ENCODE results near the gene GTF2A1.

DNA sequence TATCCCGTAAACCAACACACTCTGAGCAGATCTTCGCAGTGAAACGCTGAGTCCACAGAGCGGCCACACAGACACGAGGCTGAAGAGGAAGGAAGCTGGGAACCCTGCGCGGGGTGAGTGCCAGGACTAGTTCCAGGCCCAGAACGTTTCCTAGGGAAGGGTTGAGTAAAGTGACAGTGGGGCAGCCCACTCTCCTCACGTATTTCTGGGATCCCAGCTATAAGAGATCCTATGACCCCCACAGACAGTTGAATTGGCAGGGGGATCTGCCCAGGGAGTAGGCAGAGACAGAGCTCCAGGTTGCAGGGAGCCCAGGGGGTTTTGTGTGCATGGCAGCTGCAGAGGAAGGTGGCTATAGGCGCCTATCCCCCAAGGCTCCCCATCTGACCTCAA is 51.1 kb downstream of the GTF2A1 start:
- TF ChIP-seq, protein P1, sequence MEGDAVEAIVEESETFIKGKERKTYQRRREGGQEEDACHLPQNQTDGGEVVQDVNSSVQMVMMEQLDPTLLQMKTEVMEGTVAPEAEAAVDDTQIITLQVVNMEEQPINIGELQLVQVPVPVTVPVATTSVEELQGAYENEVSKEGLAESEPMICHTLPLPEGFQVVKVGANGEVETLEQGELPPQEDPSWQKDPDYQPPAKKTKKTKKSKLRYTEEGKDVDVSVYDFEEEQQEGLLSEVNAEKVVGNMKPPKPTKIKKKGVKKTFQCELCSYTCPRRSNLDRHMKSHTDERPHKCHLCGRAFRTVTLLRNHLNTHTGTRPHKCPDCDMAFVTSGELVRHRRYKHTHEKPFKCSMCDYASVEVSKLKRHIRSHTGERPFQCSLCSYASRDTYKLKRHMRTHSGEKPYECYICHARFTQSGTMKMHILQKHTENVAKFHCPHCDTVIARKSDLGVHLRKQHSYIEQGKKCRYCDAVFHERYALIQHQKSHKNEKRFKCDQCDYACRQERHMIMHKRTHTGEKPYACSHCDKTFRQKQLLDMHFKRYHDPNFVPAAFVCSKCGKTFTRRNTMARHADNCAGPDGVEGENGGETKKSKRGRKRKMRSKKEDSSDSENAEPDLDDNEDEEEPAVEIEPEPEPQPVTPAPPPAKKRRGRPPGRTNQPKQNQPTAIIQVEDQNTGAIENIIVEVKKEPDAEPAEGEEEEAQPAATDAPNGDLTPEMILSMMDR (conservative IDR thresholded peaks at IDR 0.05): no peak
- no peak for TF ChIP-seq EZH2 (IDR thresholded peaks at IDR 0.05; ENCODE audit: low read depth)

Data from PC-9 (cell line).